HG03139 (cell line): ENCODE data around the gene LZTR1.
"Not testable (repeated sequence)": the region's sequence is repeated elsewhere in the genome, so short reads cannot be mapped to it uniquely, and the experiment has no call there.

Experiments used
- ATAC-seq: cut with Tn5 transposase; IDR thresholded peaks from one replicate; pipeline ENCODE4 v1.9.1; 2021; ENCODE audit not compliant: unreplicated experiment

Gene LZTR1

GRCh38 chr22:20981787-20982562 lies at the start of gene LZTR1:
Gene LZTR1, plus strand, starts transcription at chr22:20982297. Its CDS starts 75 bp downstream, at chr22:20982372.
- peak; percentile 71 for ATAC-seq

GRCh38 chr22:20933910-20934309 lies 48.2 kb upstream of the LZTR1 start:
- no peak for ATAC-seq

GRCh38 chr22:20935049-20935448 lies 47.0 kb upstream of the LZTR1 start:
- ATAC-seq = not testable (repeated sequence)

GRCh38 chr22:20935780-20936539 lies 46.1 kb upstream of the LZTR1 start:
- not testable (repeated sequence) for ATAC-seq

GRCh38 chr22:20937031-20937793 lies 44.9 kb upstream of the LZTR1 start:
- no peak for ATAC-seq

GRCh38 chr22:20937794-20938671 lies 44.1 kb upstream of the LZTR1 start:
- no peak for ATAC-seq

- not testable (repeated sequence) for ATAC-seq
These were observed 42.5 kb upstream of the LZTR1 start for GRCh38 chr22:20939457-20940185.

- ATAC-seq = no peak
These were observed 41.9 kb upstream of the LZTR1 start for GRCh38 chr22:20940186-20940651.

GRCh38 chr22:20940904-20941385 lies 41.2 kb upstream of the LZTR1 start:
- no peak for ATAC-seq

GRCh38 chr22:20942203-20942902 lies 39.7 kb upstream of the LZTR1 start:
- ATAC-seq = not testable (repeated sequence)

GRCh38 chr22:20943104-20943933 lies 38.8 kb upstream of the LZTR1 start:
- no peak for ATAC-seq

- no peak for ATAC-seq
These were observed 38.1 kb upstream of the LZTR1 start for GRCh38 chr22:20944042-20944441.

- no peak for ATAC-seq
These were observed 36.5 kb upstream of the LZTR1 start for GRCh38 chr22:20945578-20945934.

GRCh38 chr22:20946080-20946986 lies 35.8 kb upstream of the LZTR1 start:
- no peak for ATAC-seq

GRCh38 chr22:20946991-20947390 lies 35.1 kb upstream of the LZTR1 start:
- no peak for ATAC-seq

GRCh38 chr22:20948450-20948849 lies 33.6 kb upstream of the LZTR1 start:
- ATAC-seq = no peak

GRCh38 chr22:20948989-20949388 lies 33.1 kb upstream of the LZTR1 start:
- no peak for ATAC-seq
